Pancreas (tissue), 10 donors: ENCODE data around the gene MYOM1. TPM values are rescaled to one million over a fixed set of nuclear protein-coding genes. Genes with fewer than 3 reads are reported as not detected.
A peak's percentile ranks its signal among the peaks of the same experiment; 100 is the strongest.

Experiments
- ATAC-seq, 4 donors: fragments of 200-7000 bp; cut with Tn5 transposase; one replicate each; pipeline versions ENCODE4 v1.8.0 to v1.9.1; 2020; ENCODE audit warnings: mild to moderate bottlenecking in 4 of 4, moderate library complexity in 4 of 4
- DNase-seq, 6 donors: peaks; one replicate each; pipeline ENCODE4 v3.0.0-alpha.2; 2020
- FAIRE-seq: peaks from 2 replicates; lab custom pipeline; 2012; peaks lifted over from hg19 to GRCh38; lab: Jason Lieb, UNC
- H3K27ac ChIP-seq, 4 donors: fragments of 200-600 bp; sonication (generic); 1 replicate in 3 of 4; 2 replicates in 1 of 4; pipeline versions ENCODE4 v1.5.0 to v1.8.0; 2020
- H3K27me3 ChIP-seq, 4 donors: fragments of 200-600 bp; one replicate each; pipeline ENCODE4 v1.8.0; 2021
- H3K36me3 ChIP-seq, 3 donors: fragments of 200-600 bp; sonication (generic) in 1 of 3; one replicate each; pipeline versions ENCODE4 v1.5.0 to v1.8.0; 2020 to 2021
- H3K4me1 ChIP-seq, 3 donors: fragments of 200-600 bp; one replicate each; pipeline ENCODE4 v1.8.0; 2021
- H3K4me3 ChIP-seq, 4 donors: fragments of 200-600 bp; sonication (generic) in 2 of 4; one replicate each; pipeline versions ENCODE4 v1.5.0 to v1.8.0; 2020 to 2021
- H3K9me3 ChIP-seq, 4 donors: fragments of 200-600 bp; one replicate each; pipeline ENCODE4 v1.8.0; 2021
- WGBS, 2 donors: extraction: QIAGEN DNeasy Blood & Tissue Kit; methylation state at CpG; one replicate each; pipeline ENCODE4 v1.1.7; 2013; 5-methylcytosine and 5-hydroxymethylcytosine counted together
- intact Hi-C, 3 donors: fragments of 100-400 bp; cut with DNase I; formaldehyde crosslinking; loops; one replicate each; pipeline versions ENCODE4 v1.11.1 to v1.14.2; 2022
- polyA plus RNA-seq, 2 donors: library from polyadenylated mRNA; stranded (reverse); fragments of 200-250 nt; gene quantifications; one replicate each; pipeline ENCODE4 v1.2.3, GENCODE V29; 2013
- total RNA-seq, 6 donors: library from RNA; stranded (reverse); fragmentation: NEBNext Ultra II Directional in 4 of 6; extraction: Animal tissue kit (Norgen Biotek cat#: 25700) in 4 of 6; gene quantifications; one replicate each; pipeline versions ENCODE4 v1.2.1 to v1.2.4, GENCODE V29; 2021 to 2023
- TF ChIP-seq, protein P1 (sequence below), 4 donors: fragments of 200-600 bp; sonication (generic) in 3 of 4; IDR thresholded peaks; one replicate each; pipeline versions ENCODE4 v1.5.0 to v1.8.0; 2021; ENCODE audit warnings: antibody characterized with exemption in 4 of 4
- donor health status: healthy with polysubstance abuse.
- donor health status: DM: no; HTN: no; CAD: no; lungs with moderate emphysema.
- donor health status: DM: no; HTN: no; CAD: no.
- donor health status: control.
- donor health status: control.
- donor health status: Bipolar disorder and iron deficiency.
- donor health status: DM: yes; HTN: yes; CAD: no.
- donor health status: DM: no; HTN: no; CAD: no.
- donor health status: DM: no; HTN: no; CAD: no.
- donor health status: DM: yes; HTN: yes; CAD: no.

The MYOM1 gene
- total and polyA plus RNA-seq, 8 donors: 4.7 to 18.2 (median 14.2) TPM

DNA sequence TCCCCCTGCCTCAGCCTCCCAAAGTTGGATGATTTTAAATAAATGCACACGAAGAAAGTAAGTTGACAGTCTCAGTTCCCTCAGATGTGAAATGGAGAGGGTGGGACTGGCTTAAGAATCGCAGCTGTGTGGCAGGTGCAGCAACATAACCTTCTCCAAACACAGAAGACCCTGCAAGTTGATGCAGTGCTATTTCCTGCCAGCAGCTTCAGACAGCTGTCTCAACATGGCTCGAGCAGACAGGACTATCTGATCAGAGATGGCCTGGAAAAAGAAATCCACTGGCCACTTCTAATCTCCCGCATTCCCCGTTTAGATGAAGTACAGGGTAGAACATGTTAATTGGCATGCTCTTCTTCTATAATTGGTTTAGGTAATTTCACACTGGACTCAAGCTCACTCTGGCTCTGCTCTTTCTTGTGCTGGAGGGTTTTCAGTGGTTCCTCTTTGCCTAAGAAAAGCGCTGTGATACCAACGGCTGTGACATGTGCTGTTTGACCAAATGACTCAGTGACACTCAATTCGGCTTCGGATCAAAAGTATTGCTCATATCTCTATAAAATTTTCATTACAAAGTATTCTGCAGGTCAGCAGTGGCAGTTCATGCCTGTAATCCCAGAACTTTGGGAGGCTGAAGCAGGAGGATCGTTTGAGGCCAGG, 40.2 kb downstream of the MYOM1 start:
- peaks cover 0 to 20% (median 17%) of the 10 kb centered on the region in 3 donors for H3K4me1 ChIP-seq
- FAIRE-seq (no peak), DNase-seq (no peak), ATAC-seq (no peak)
- no peak overlapping the region for H3K4me3 ChIP-seq
- no peaks in the 10 kb centered on the region for H3K9me3 ChIP-seq
- intact Hi-C loops: no loop called here
- H3K27me3 ChIP-seq: no peaks in the 10 kb centered on the region
- no peaks in the 10 kb centered on the region for H3K36me3 ChIP-seq
- TF ChIP-seq, protein P1, sequence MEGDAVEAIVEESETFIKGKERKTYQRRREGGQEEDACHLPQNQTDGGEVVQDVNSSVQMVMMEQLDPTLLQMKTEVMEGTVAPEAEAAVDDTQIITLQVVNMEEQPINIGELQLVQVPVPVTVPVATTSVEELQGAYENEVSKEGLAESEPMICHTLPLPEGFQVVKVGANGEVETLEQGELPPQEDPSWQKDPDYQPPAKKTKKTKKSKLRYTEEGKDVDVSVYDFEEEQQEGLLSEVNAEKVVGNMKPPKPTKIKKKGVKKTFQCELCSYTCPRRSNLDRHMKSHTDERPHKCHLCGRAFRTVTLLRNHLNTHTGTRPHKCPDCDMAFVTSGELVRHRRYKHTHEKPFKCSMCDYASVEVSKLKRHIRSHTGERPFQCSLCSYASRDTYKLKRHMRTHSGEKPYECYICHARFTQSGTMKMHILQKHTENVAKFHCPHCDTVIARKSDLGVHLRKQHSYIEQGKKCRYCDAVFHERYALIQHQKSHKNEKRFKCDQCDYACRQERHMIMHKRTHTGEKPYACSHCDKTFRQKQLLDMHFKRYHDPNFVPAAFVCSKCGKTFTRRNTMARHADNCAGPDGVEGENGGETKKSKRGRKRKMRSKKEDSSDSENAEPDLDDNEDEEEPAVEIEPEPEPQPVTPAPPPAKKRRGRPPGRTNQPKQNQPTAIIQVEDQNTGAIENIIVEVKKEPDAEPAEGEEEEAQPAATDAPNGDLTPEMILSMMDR (IDR thresholded peaks at IDR 0.05): no peak
- WGBS, 2 donors: 82 to 89% methylated on average over 10 of the region's 10 CpGs
- H3K27ac ChIP-seq: no peak overlapping the region

- H3K27ac ChIP-seq: peak overlapping the region in 1 of 4 donors; percentile 30
- peak in 3 of 4 donors; percentile 46 to 72 (median 69) for ATAC-seq
- 85 to 91% methylated on average over 15 of the region's 15 CpGs for WGBS, 2 donors
- intact Hi-C loops: no loop called here
- H3K36me3 ChIP-seq: no peaks in the 10 kb centered on the region
- peaks cover 0 to 11% (median 11%) of the 10 kb centered on the region in 3 donors for H3K4me1 ChIP-seq
- DNase-seq: peak in 1 of 6 donors; percentile 60
- FAIRE-seq: no peak
- no peak overlapping the region for H3K4me3 ChIP-seq
- TF ChIP-seq, protein P1 (IDR thresholded peaks at IDR 0.05): no peak
- H3K27me3 ChIP-seq: no peaks in the 10 kb centered on the region
- H3K9me3 ChIP-seq: no peaks in the 10 kb centered on the region
These were observed 41.7 kb downstream of the MYOM1 start for GRCh38 chr18:3177902-3178687.

DNA sequence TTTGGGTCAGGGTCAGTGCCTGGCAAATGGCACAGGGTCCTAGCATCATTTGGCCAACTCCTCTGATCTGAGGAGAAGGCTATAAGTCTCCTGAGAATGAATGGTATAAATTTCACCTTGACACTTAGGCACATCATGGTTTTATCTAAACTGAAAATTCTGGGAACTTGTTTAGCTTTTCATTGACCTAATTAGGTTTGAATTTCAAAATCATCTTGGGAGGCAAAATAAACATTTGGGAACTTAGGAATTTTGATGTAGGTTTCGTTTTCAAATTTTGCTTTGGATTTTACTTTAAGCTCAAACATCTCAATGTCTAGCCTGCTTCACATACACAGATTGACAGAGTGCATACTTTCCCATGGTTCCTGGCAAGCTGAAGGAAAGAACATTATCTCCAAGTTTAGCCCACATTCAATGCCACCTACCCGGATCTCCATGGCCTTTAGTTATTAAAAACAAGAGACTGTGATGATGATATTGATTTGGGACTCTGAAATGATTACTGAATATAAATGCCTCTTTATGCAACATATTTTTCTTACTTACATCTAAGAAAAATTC, 44.5 kb downstream of the MYOM1 start:
- no peak for FAIRE-seq
- peak overlapping the region; percentile 13 to 58 (median 38) for H3K27ac ChIP-seq

GRCh38 chr18:3172097-3172496, 47.7 kb downstream of the MYOM1 start:
- intact Hi-C loops: no loop called here
- no peak for DNase-seq

More for the DNA sequence above, 44.5 kb downstream of the MYOM1 start:
- intact Hi-C loops: no loop called here
- DNase-seq (no peak), ATAC-seq (peak in 2 of 4 donors; percentile 69)
- 18 to 26% methylated on average over 2 of the region's 2 CpGs for WGBS, 2 donors
- Histone ChIP-seq H3K4me3 (no peak overlapping the region), H3K36me3 (no peaks in the 10 kb centered on the region), H3K9me3 (no peaks in the 10 kb centered on the region), H3K27me3 (no peaks in the 10 kb centered on the region), H3K4me1 (peaks cover 0 to 15% (median 11%) of the 10 kb centered on the region in 3 donors)
- TF ChIP-seq, protein P1 (IDR thresholded peaks at IDR 0.05): no peak

More at GRCh38 chr18:3172097-3172496, 47.7 kb downstream of the MYOM1 start:
- FAIRE-seq: no peak
- no peak overlapping the region for H3K4me3 ChIP-seq
- no peaks in the 10 kb centered on the region for H3K9me3 ChIP-seq
- H3K4me1 ChIP-seq: peaks cover 0 to 15% (median 11%) of the 10 kb centered on the region in 3 donors
- WGBS, 2 donors: 57 to 62% methylated on average over 3 of the region's 3 CpGs
- peak overlapping the region in 2 of 4 donors; percentile 35 to 52 for H3K27ac ChIP-seq
- no peaks in the 10 kb centered on the region for H3K27me3 ChIP-seq
- TF ChIP-seq, protein P1 (IDR thresholded peaks at IDR 0.05): no peak
- H3K36me3 ChIP-seq: no peaks in the 10 kb centered on the region
- peak in 2 of 4 donors; percentile 31 to 65 for ATAC-seq
